NCI-H2171 (cell line): ENCODE measurements around the gene HBE1.

Source experiments
- DNase-seq: peaks from one replicate; lab custom pipeline; 2025; lab: John Stamatoyannopoulos, UW

The HBE1 gene

GRCh38 chr11:5233307-5233706, 36.4 kb downstream of the HBE1 start:
- DNase-seq, result no peak

GRCh38 chr11:5232821-5233220, 36.9 kb downstream of the HBE1 start:
- no peak for DNase-seq

GRCh38 chr11:5232176-5232575, 37.6 kb downstream of the HBE1 start:
- no peak for DNase-seq

- DNase-seq, result no peak
These were observed 38.6 kb downstream of the HBE1 start for GRCh38 chr11:5231111-5231510.

GRCh38 chr11:5230266-5230665, 39.5 kb downstream of the HBE1 start:
- no peak for DNase-seq

GRCh38 chr11:5229796-5230195, 39.9 kb downstream of the HBE1 start:
- no peak for DNase-seq

GRCh38 chr11:5229356-5229755, 40.4 kb downstream of the HBE1 start:
- no peak for DNase-seq

- DNase-seq, result no peak
These were observed 41.6 kb downstream of the HBE1 start for GRCh38 chr11:5228124-5228523.

- no peak for DNase-seq
These were observed 42.1 kb downstream of the HBE1 start for GRCh38 chr11:5227681-5228080.

GRCh38 chr11:5226732-5227310, 42.9 kb downstream of the HBE1 start, which contains the start of gene HBB:
TSS of gene HBB (minus strand) at chr11:5227071. CDS start at chr11:5227021, 50 bp downstream.
- DNase-seq, result no peak

GRCh38 chr11:5225480-5225871, 44.3 kb downstream of the HBE1 start:
- DNase-seq, result no peak

- no peak for DNase-seq
These were observed 44.9 kb downstream of the HBE1 start for GRCh38 chr11:5224538-5225479.

- DNase-seq, result no peak
These were observed 46.1 kb downstream of the HBE1 start for GRCh38 chr11:5223686-5224085.

GRCh38 chr11:5223146-5223545, 46.6 kb downstream of the HBE1 start:
- no peak for DNase-seq
